Middle frontal gyrus (tissue), 1 donor: ENCODE results near the gene SH3GL1.

Source experiments
- DNase-seq: peaks from one replicate; pipeline ENCODE4 v3.0.0-alpha.2; 2015; ENCODE audit warnings: low spot score; ENCODE audit errors: extremely low spot score

Gene SH3GL1

GRCh38 chr19:4376028-4376670, 24.2 kb downstream of the SH3GL1 start:
- DNase-seq: no peak

GRCh38 chr19:4375164-4376027, 25.0 kb downstream of the SH3GL1 start:
- no peak for DNase-seq

- no peak for DNase-seq
Observed at GRCh38 chr19:4374498-4375163, 25.7 kb downstream of the SH3GL1 start.

GRCh38 chr19:4373601-4374497, 26.5 kb downstream of the SH3GL1 start:
- no peak for DNase-seq

- DNase-seq: no peak
Observed at GRCh38 chr19:4373013-4373367, 27.4 kb downstream of the SH3GL1 start.

- DNase-seq: no peak
Observed at GRCh38 chr19:4372165-4373012, 28.0 kb downstream of the SH3GL1 start.

GRCh38 chr19:4371247-4372164, 28.8 kb downstream of the SH3GL1 start:
- no peak for DNase-seq

- DNase-seq: no peak
Observed at GRCh38 chr19:4370418-4371041, 29.8 kb downstream of the SH3GL1 start.

GRCh38 chr19:4369888-4370260, 30.5 kb downstream of the SH3GL1 start:
- no peak for DNase-seq

- no peak for DNase-seq
Observed at GRCh38 chr19:4369109-4369887, 31.0 kb downstream of the SH3GL1 start.

GRCh38 chr19:4368128-4368820, 32.1 kb downstream of the SH3GL1 start:
- no peak for DNase-seq

- no peak for DNase-seq
Observed at GRCh38 chr19:4367781-4368127, 32.6 kb downstream of the SH3GL1 start.

GRCh38 chr19:4367336-4367723, 33.0 kb downstream of the SH3GL1 start:
- DNase-seq: no peak

- DNase-seq: no peak
Observed at GRCh38 chr19:4366666-4367335, 33.5 kb downstream of the SH3GL1 start.

GRCh38 chr19:4365791-4366665, 34.3 kb downstream of the SH3GL1 start:
- no peak for DNase-seq

GRCh38 chr19:4365341-4365740, 35.0 kb downstream of the SH3GL1 start:
- DNase-seq: no peak
